Endothelial cell of umbilical vein (primary cell): ENCODE results near the gene LCP1. TPM values are rescaled to one million over a fixed set of nuclear protein-coding genes. Genes with fewer than 3 reads are reported as not detected.

ENCODE experiments used
- BruUV-seq: library from RNA; stranded (reverse); fragments of 400-500 nt; replicated peaks from 2 replicates; lab custom pipeline; 2021; lab: Mats Ljungman, UMichigan
- CTCF ChIA-PET: fragments of 300-600, 350-600 bp; sonication (Branson Sonifier 250); formaldehyde crosslinking; loops from one replicate; lab custom pipeline; 2021; ENCODE audit warnings: antibody characterized with exemption, inconsistent platforms; lab: Charles Lee
- POLR2A ChIA-PET: fragments of 300-600, 350-600 bp; sonication (Branson Sonifier 250); formaldehyde crosslinking; loops from one replicate; lab custom pipeline; 2021; ENCODE audit warnings: antibody characterized with exemption, inconsistent platforms; lab: Charles Lee
- DNase-seq: peaks from one replicate; pipeline ENCODE4 v3.0.0-alpha.2; 2011; ENCODE audit warnings: low read depth, low spot score
- FAIRE-seq: peaks from 2 replicates; lab custom pipeline; 2011; peaks lifted over from hg19 to GRCh38; lab: Jason Lieb, UNC
- H2AFZ ChIP-seq: 2 replicates; pipeline ENCODE4 v1.6.0; 2012; ENCODE audit warnings: low read depth, low read length, control low read depth, inconsistent platforms
- H3K27ac ChIP-seq: 2 replicates; pipeline ENCODE4 v1.5.1; 2011; ENCODE audit warnings: low read depth, mild to moderate bottlenecking, control low read depth, low read length, moderate library complexity; ENCODE audit not compliant: insufficient read depth
- H3K27me3 ChIP-seq, 2 experiments: 2 replicates each; pipeline versions ENCODE4 v1.6.0 to v1.6.1; 2011; ENCODE audit warnings: low read length in 2 of 2, mixed read lengths in 1 of 2; ENCODE audit not compliant: control insufficient read depth in 2 of 2, insufficient read depth in 2 of 2
- H3K36me3 ChIP-seq, 2 experiments: 2 replicates in 1 of 2; 3 replicates in 1 of 2; pipeline ENCODE4 v1.5.1; 2011; ENCODE audit warnings: low read length in 2 of 2, mild to moderate bottlenecking in 1 of 2, moderate library complexity in 1 of 2; ENCODE audit not compliant: control insufficient read depth in 2 of 2, insufficient read depth in 2 of 2; ENCODE audit errors: extremely low read depth in 1 of 2
- H3K4me1 ChIP-seq: 3 replicates; pipeline ENCODE4 v1.5.1; 2011; ENCODE audit warnings: mild to moderate bottlenecking, low read length; ENCODE audit not compliant: control insufficient read depth, insufficient read depth; ENCODE audit errors: extremely low read depth
- H3K4me2 ChIP-seq: 2 replicates; pipeline ENCODE4 v1.6.1; 2011; ENCODE audit warnings: low read length, control low read depth, mixed read lengths; ENCODE audit not compliant: insufficient read depth
- H3K4me3 ChIP-seq, 3 experiments: fragments of 200-600 bp in 1 of 3; sonication (generic), shearing (Covaris generic) in 1 of 3; replicated peaks in 1 of 3; 2 replicates each; pipeline ENCODE4 v1.5.1; 2011 to 2016; ENCODE audit warnings: control low read depth in 3 of 3, low read length in 3 of 3, mild to moderate bottlenecking in 2 of 3, inconsistent platforms in 1 of 3, low read depth in 1 of 3, moderate library complexity in 1 of 3; ENCODE audit not compliant: insufficient read depth in 1 of 3
- H3K79me2 ChIP-seq: 2 replicates; pipeline ENCODE4 v1.6.0; 2012; ENCODE audit warnings: low read length, inconsistent platforms; ENCODE audit not compliant: control insufficient read depth, insufficient read depth
- H3K9ac ChIP-seq: replicated peaks from 2 replicates; pipeline ENCODE3; 2011; ENCODE audit warnings: low read length, control low read depth; ENCODE audit not compliant: insufficient read depth; ENCODE audit errors: extremely low read depth
- H3K9me1 ChIP-seq: replicated peaks from 3 replicates; pipeline ENCODE4 v1.6.0; 2011; ENCODE audit warnings: mild to moderate bottlenecking, low read length; ENCODE audit not compliant: control insufficient read depth, insufficient read depth; ENCODE audit errors: extremely low read depth
- H3K9me3 ChIP-seq: replicated peaks from 2 replicates; pipeline ENCODE4 v1.5.1; 2012; ENCODE audit warnings: low read length, inconsistent platforms; ENCODE audit not compliant: control insufficient read depth, insufficient read depth
- H4K20me1 ChIP-seq: replicated peaks from 2 replicates; pipeline ENCODE3; 2011; ENCODE audit warnings: mild to moderate bottlenecking, low read length; ENCODE audit not compliant: control insufficient read depth, insufficient read depth; ENCODE audit errors: extremely low read depth
- EZH2 ChIP-seq: IDR thresholded peaks from 2 replicates; pipeline ENCODE4 v1.6.1; 2012; ENCODE audit warnings: borderline replicate concordance, low read depth, mild to moderate bottlenecking, moderate library complexity, low read length, inconsistent platforms; ENCODE audit not compliant: severe bottlenecking
- POLR2AphosphoS5 ChIP-seq: IDR thresholded peaks from 2 replicates; pipeline ENCODE4 v1.6.1; 2012; ENCODE audit warnings: low read depth, mild to moderate bottlenecking, control low read depth, low read length, moderate library complexity; ENCODE audit not compliant: insufficient read depth
- dilution Hi-C: fragments of 300-500 bp; cut with MboI; formaldehyde crosslinking; loops from one replicate; pipeline ENCODE4 v1.15.0; 2019; ENCODE audit warnings: low sequenced_read_pairs; ENCODE audit not compliant: extremely low pct_ligation_motif_present
- intact Hi-C: fragments of 100-400 bp; cut with micrococcal nuclease; formaldehyde crosslinking; loops from one replicate; pipeline ENCODE4 v1.10.0; 2022
- polyA plus RNA-seq, 4 experiments: library from polyadenylated mRNA; depleted of rRNA in 3 of 4; stranded (reverse) in 3 of 4; unstranded in 1 of 4; fragments of >200 nt; gene quantifications; 2 replicates each; pipeline versions ENCODE4 v1.2.1 to v1.2.3, GENCODE V29; 2011 to 2012; ENCODE audit warnings: missing spikeins in 1 of 4
- total RNA-seq: library from RNA; stranded (reverse); gene quantifications from 2 replicates; pipeline ENCODE4 v1.2.3, GENCODE V29; 2021

LCP1 gene
- total and polyA plus RNA-seq, 2 donors (not counting 3 experiments of a cell fraction or from before 2014, with no cell fraction given): 0.18 to 0.38 TPM

- Histone ChIP-seq H4K20me1 (no peaks in the 10 kb centered on the region), H3K9me1 (no peaks in the 10 kb centered on the region), H3K4me1 (peaks cover 9% of the 10 kb centered on the region), H3K9ac (no peak within 1 kb of the TSS), H3K9me3 (no peaks in the 10 kb centered on the region), H3K27me3 (peaks cover 12 to 35% of the 10 kb centered on the region in 2 experiments), H2AFZ (peak within 1 kb of the TSS; percentile 81), H3K79me2 (no peaks in the 10 kb centered on the region), H3K4me2 (peak within 1 kb of the TSS; percentile 89), H3K27ac (no peak within 1 kb of the TSS), H3K36me3 (no peaks in the 10 kb centered on the region), H3K4me3 (peak within 1 kb of the TSS; percentile 26 to 67 (median 28))
- CTCF ChIA-PET: interaction anchor here (1.5 kb wide), 1 partner anchor 78 kb away, joined by 5 read pairs; no protein-coding TSS in a partner anchor
- dilution Hi-C loops: no loop called here
- DNase-seq (peak; percentile 43), FAIRE-seq (no peak)
- peak; percentile 27 for TF ChIP-seq EZH2
- no peak for TF ChIP-seq POLR2AphosphoS5
- no TSS peak for BruUV-seq
- POLR2A ChIA-PET: no interaction called here
- intact Hi-C loops: no loop called here
Measured at GRCh38 chr13:46211483-46212351, 29.7 kb upstream of the LCP1 start, which contains the start of gene LRRC63. TSS of gene LRRC63 (plus strand) at chr13:46211928. CDS start at chr13:46213035, 1,107 bp downstream.

GRCh38 chr13:46211116-46211482 lies 29.1 kb upstream of the LCP1 start:
- H2AFZ ChIP-seq: peak overlapping the region; percentile 81
- no peaks in the 10 kb centered on the region for H3K9me3 ChIP-seq
- H3K27me3 ChIP-seq: peaks cover 12 to 35% of the 10 kb centered on the region in 2 experiments
- no peak for FAIRE-seq
- DNase-seq: peak; percentile 3
- peak overlapping the region; percentile 89 for H3K4me2 ChIP-seq
- H3K27ac ChIP-seq: no peak overlapping the region
- no peaks in the 10 kb centered on the region for H3K79me2 ChIP-seq
- intact Hi-C loops: no loop called here
- H4K20me1 ChIP-seq: no peaks in the 10 kb centered on the region
- no peaks in the 10 kb centered on the region for H3K9me1 ChIP-seq
- peaks cover 9% of the 10 kb centered on the region for H3K4me1 ChIP-seq
- ChIA-PET CTCF (interaction anchor here (1.5 kb wide), 1 partner anchor 79 kb away, joined by 5 read pairs; no protein-coding TSS in a partner anchor), POLR2A (no interaction called here)
- H3K9ac ChIP-seq: no peak overlapping the region
- peak overlapping the region; percentile 26 to 67 (median 28) for H3K4me3 ChIP-seq
- BruUV-seq: no TSS peak
- H3K36me3 ChIP-seq: no peaks in the 10 kb centered on the region
- no peak for TF ChIP-seq POLR2AphosphoS5
- peak; percentile 23 for TF ChIP-seq EZH2
- dilution Hi-C loops: no loop called here
